Activated CD4-positive, alpha-beta T cell treated with anti-CD3 and anti-CD28 coated beads, Interleukin-2, amount 50 U/mL, for 48 hours (primary cell): ENCODE data around the gene TRPV4.

Experiments used
- DNase-seq, 2 experiments: peaks; one replicate each; pipeline ENCODE4 v3.0.0-alpha.2; 2020

The TRPV4 gene

DNA sequence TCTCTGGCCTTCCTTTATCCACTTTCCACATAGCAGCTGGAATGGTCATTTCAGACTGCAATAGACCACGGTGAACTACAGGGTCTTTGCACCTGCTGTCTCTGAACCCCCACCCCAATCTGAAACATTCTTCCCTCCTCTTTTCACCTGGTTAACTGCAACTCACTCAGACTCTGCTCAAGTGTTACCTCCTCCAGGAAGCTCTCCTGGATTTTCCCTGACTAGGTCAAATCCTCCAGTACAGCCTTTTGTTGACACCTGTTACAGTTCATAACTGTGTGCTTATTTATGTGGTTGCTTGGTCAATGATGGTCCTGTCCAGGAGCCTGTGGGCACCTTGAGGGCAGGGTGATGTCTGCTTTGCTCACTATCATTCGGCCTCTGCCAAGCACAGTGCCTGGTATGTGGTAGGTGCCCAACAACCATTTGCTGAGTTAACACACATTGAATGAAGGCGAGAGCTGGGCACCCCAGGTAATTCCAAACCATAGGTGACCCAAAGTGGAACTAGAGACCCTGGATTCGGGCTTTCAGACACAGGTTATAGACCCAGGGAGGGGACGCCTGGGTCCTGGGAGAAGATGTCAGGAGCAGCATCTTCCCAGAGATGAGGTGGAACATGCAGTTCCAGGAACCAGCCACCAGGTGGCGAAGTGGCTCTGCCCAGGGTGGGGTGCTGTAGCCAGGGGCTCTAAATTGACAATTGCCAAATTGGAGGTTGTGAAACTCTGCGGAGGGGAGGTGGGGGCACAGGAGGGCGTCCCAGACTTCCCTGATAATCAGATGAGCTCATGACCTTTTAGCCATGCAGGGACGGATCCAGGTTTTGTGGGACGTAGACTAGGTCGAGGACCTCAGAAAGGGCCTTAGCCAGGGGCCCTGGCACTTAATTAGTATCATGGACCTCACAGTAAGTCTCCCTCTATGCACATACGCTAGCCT is 28.1 kb downstream of the TRPV4 start:
- peak; percentile 71 to 74 for DNase-seq

- DNase-seq, result no peak
Measured at GRCh38 chr12:109803678-109804077, 29.5 kb downstream of the TRPV4 start.

DNA sequence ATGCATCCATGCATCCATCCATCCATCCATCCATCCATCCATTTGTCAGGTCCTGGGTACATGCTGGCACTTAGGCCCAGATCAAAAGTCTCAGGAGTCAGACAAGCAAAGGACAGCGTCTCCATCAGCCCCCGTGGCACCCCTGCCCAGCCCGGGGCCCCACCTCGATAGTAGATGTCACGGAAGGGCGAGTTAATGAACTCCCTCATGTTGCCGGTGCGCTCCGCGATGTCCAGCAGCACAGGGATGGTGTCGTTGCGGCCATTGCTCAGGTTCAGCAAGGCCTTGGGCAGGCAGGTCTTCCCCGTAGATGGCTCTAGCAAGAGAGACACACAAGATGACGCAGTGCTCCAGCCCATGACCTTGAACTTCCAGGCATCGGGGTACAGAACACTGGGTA is 30.4 kb downstream of the TRPV4 start:
- no peak for DNase-seq

DNA sequence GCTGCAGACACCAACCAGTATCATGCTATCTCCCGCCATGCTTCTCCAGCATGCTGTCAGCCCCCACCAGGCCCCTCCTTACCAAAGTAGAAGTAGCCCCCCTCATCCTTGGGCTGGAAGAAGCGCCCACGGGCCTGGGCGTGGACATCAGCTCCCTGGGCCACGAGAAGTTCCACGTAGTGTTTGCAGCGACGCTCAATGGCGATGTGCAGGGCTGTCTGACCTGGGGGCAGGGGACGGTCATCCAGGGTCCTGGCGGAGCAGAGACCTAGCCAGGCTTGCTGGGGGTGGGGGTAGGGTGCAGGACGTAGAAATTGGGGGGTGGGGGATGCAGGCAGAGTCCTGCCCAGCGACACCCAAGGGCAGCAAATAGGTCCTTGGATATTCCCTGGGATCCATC is 32.7 kb downstream of the TRPV4 start:
- no peak for DNase-seq

- no peak for DNase-seq
Measured at GRCh38 chr12:109798691-109799090, 34.5 kb downstream of the TRPV4 start.

GRCh38 chr12:109797905-109798669 is 35.1 kb downstream of the TRPV4 start:
- no peak for DNase-seq

- DNase-seq, result no peak
Measured at GRCh38 chr12:109796057-109796456, 37.1 kb downstream of the TRPV4 start.

DNA sequence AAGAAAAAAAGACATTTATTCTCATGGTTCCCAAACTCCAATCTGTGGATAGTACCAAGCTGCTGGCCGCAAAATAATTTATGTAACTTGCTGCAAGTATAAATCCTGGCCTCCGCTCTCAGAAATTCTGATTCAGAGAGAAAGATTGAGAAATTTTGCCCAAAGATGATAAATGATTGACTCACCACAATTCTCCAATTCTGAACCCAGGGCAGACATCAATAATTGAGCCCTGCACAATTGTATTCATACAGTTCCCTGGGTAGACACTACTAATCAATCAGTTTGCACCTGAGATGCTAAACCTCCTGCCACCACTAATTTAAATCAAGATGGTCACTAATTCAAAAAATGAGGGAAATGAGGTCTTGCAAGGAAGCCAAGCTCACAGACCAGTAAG is 38.2 kb downstream of the TRPV4 start:
- no peak for DNase-seq

GRCh38 chr12:109793826-109794501 is 39.2 kb downstream of the TRPV4 start:
- no peak for DNase-seq

DNA sequence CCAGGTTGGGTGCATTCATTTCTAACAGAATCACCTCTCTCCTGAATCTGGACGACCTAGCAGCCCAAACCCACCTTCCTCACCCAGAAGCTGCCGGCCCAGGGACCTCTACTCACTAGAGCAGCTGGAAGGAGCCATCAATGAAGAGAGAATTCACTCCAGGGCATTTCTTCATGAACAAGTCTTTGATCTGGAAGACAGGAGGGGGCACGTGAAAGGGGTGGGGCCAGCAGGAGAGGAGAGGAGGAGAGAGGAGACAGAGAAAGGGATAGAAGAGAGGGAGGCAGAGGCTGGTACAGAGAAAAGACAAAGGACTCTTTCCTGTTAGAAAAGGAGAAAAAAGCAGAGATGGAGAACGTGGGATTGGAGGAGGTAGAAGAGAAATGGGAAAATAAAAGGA is 39.8 kb downstream of the TRPV4 start:
- DNase-seq, result no peak

- DNase-seq, result no peak
Measured at GRCh38 chr12:109792992-109793391, 40.2 kb downstream of the TRPV4 start.

DNA sequence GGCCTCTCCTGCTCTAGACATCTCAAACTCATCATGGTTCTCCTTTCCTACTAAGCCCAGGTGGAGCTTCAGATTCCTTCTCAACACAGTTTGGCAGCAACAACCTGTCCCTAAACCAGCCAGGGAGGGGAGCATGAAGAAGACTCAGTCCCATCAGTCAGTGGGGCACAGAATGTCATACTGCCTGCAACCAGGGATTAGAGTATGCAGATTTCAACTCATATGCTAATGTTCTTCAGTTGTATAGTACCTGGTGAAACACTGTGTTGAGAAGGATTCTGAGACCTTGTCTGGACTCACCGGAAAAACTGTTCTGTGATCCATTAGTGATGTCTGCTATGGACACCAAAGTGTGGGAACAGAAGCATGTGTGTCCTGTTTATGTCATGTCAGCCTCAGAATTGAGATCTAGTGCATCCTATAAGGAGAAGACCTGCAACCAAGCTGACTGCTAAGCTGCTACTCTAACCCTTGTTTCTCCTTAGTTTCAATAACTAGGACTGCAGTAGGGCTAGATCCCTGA is 43.6 kb downstream of the TRPV4 start:
- DNase-seq, result no peak

GRCh38 chr12:109786799-109787198 is 46.4 kb downstream of the TRPV4 start:
- DNase-seq, result no peak

DNA sequence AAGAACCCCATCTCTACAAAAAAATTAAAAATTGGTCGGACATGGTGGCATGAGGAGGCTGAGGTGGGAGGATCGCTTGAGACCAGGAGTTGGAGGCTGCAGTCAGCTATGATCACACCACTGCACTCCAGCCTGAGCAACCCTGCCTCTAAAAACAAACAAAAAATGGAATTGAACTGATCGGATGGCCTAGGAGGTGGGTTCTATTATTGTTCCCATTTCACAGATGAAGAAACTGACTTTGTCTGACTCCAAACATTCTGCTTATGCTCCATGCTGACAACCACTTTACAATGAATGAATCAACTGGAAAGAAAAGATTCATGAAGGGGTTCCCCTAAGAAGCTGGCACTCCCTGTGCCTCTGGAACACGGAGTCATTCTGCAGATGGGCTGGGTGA is 47.3 kb downstream of the TRPV4 start:
- DNase-seq, result no peak

DNA sequence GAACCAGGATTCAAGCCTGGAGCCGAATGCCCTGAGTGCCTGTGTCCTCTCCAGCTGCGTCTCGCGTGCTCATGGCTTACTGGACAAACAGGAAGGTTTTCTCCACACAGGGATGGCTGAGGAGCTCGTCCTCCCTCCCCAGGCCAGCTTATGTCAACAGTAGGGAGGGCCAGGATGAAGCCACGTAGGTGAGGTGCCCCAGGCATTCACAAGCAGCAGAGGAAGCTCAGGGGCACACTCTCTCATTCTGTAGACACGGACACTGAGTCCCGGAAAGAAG is 49.3 kb downstream of the TRPV4 start:
- no peak for DNase-seq

GRCh38 chr12:109783135-109783964 is 49.8 kb downstream of the TRPV4 start:
- no peak for DNase-seq

DNA sequence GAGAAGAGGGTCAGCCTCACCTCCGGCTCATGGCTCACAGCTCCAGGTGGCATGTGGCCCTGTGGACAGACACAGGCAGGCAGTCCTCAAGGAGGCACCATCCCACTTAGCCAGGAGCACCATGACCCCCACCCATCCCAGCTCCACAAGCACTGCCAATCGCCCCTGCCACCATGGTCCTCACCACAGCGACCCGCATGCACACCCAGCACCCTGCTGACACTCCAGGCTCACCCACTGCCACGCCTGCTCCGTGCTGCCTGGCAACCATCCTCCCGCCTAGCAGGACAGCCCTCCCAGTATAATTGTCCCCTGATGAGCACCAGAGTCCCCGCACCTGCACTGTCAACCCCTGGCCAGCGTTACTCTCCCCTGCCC is 50.9 kb downstream of the TRPV4 start:
- DNase-seq, result no peak

GRCh38 chr12:109781668-109782325 is 51.4 kb downstream of the TRPV4 start:
- no peak for DNase-seq

GRCh38 chr12:109779382-109779781 is 53.8 kb downstream of the TRPV4 start:
- no peak for DNase-seq

GRCh38 chr12:109778684-109779083 is 54.5 kb downstream of the TRPV4 start:
- no peak for DNase-seq

DNA sequence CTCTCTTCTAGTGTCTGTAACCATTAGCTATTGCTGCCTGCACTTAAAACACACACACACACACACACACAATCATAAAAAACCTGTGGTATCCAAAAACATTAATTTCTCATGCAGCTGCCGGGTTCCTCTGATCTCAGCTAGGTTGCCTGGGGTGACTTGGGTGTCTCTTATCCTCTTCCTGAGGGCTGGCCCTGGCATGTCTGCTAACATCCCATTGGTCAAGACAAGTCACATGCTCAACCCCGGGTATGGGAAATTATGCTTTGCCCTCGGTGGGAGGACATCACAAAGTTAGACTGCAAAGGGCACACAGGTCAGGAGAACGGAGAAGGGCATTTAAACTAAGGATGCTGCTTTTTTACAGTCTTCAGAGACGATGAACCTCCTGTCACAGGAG is 55.7 kb downstream of the TRPV4 start:
- DNase-seq, result peak; percentile 31 to 58

- no peak for DNase-seq
Measured at GRCh38 chr12:109776624-109777023, 56.6 kb downstream of the TRPV4 start.
